HepG2 (cell line): ENCODE results near the gene BOLA3. TPM values are rescaled to one million over a fixed set of nuclear protein-coding genes. Genes with fewer than 3 reads are reported as not detected.

Experiments
- CCDC6 ChIP-seq: sonication (generic); formaldehyde crosslinking; IDR thresholded peaks from 2 replicates; pipeline ENCODE4 v1.8.1; 2022; ENCODE audit warnings: mild to moderate bottlenecking, missing genetic modification reagents, moderate library complexity
- FOXA3 ChIP-seq: IDR thresholded peaks from 2 replicates; pipeline ENCODE4 v1.6.1; 2016; ENCODE audit warnings: missing genetic modification reagents, missing compliant biosample characterization
- FOXK2 ChIP-seq: fragments of 450-650 bp; IDR thresholded peaks from 2 replicates; pipeline ENCODE4 v1.6.1; 2016
- FOXP4 ChIP-seq: sonication (generic); formaldehyde crosslinking; IDR thresholded peaks from 2 replicates; pipeline ENCODE4 v1.4.0; 2020; ENCODE audit warnings: missing genetic modification reagents
- GLI4 ChIP-seq: sonication (generic); formaldehyde crosslinking; IDR thresholded peaks from 2 replicates; pipeline ENCODE4 v1.5.1; 2020; ENCODE audit warnings: missing genetic modification reagents, mild to moderate bottlenecking, moderate library complexity, borderline replicate concordance
- GTF3A ChIP-seq: sonication (generic); formaldehyde crosslinking; conservative IDR thresholded peaks from 2 replicates; pipeline ENCODE4 v1.4.0; 2020; ENCODE audit warnings: mild to moderate bottlenecking, missing genetic modification reagents
- HMG20A ChIP-seq: IDR thresholded peaks from 2 replicates; pipeline ENCODE4 v1.6.1; 2016; ENCODE audit warnings: borderline replicate concordance
- HOXA7 ChIP-seq: sonication (generic); formaldehyde crosslinking; IDR thresholded peaks from 2 replicates; pipeline ENCODE4 v1.8.1; 2022; ENCODE audit warnings: mild to moderate bottlenecking, missing genetic modification reagents, moderate library complexity
- MYC ChIP-seq: sonication (generic); formaldehyde crosslinking; IDR thresholded peaks from 2 replicates; pipeline ENCODE4 v1.9.0; 2021; ENCODE audit warnings: missing genetic modification reagents, borderline replicate concordance
- RBM22 ChIP-seq: fragments of 200-400 bp; formaldehyde crosslinking; optimal IDR thresholded peaks from 2 replicates; pipeline ENCODE3; 2017; ENCODE audit warnings: mild to moderate bottlenecking, low read length, moderate library complexity
- SRY ChIP-seq: sonication (generic); formaldehyde crosslinking; IDR thresholded peaks from 2 replicates; pipeline ENCODE4 v1.8.0; 2022; ENCODE audit warnings: mild to moderate bottlenecking, missing genetic modification reagents
- ZFP82 ChIP-seq: sonication (generic); formaldehyde crosslinking; IDR thresholded peaks from 2 replicates; pipeline ENCODE4 v1.5.1; 2020; ENCODE audit warnings: mild to moderate bottlenecking, missing genetic modification reagents, borderline replicate concordance
- ZFP90 ChIP-seq: sonication (generic); formaldehyde crosslinking; IDR thresholded peaks from 2 replicates; pipeline ENCODE4 v1.8.0; 2022; ENCODE audit warnings: missing genetic modification reagents, mild to moderate bottlenecking, inconsistent platforms, borderline replicate concordance
- ZNF329 ChIP-seq: sonication (generic); formaldehyde crosslinking; IDR thresholded peaks from 2 replicates; pipeline ENCODE4 v1.9.0; 2021; ENCODE audit warnings: low read depth, mild to moderate bottlenecking, missing genetic modification reagents
- ZNF350 ChIP-seq: sonication (generic); formaldehyde crosslinking; IDR thresholded peaks from 2 replicates; pipeline ENCODE4 v1.4.0; 2020; ENCODE audit warnings: mild to moderate bottlenecking, low read depth, missing genetic modification reagents, borderline replicate concordance
- ZNF496 ChIP-seq: sonication (generic); formaldehyde crosslinking; IDR thresholded peaks from 2 replicates; pipeline ENCODE4 v1.8.1; 2023; ENCODE audit warnings: mild to moderate bottlenecking, moderate library complexity, missing genetic modification reagents; ENCODE audit not compliant: insufficient replicate concordance
- ZNF563 ChIP-seq: sonication (generic); formaldehyde crosslinking; IDR thresholded peaks from 2 replicates; pipeline ENCODE4 v1.8.0; 2022; ENCODE audit warnings: mild to moderate bottlenecking, moderate library complexity, missing genetic modification reagents
- ZNF737 ChIP-seq: sonication (generic); formaldehyde crosslinking; IDR thresholded peaks from 2 replicates; pipeline ENCODE4 v1.5.0; 2020; ENCODE audit warnings: missing genetic modification reagents, mild to moderate bottlenecking, borderline replicate concordance
- polyA plus RNA-seq, 8 experiments: library from polyadenylated mRNA; depleted of rRNA in 3 of 8; stranded (reverse) in 7 of 8; unstranded in 1 of 8; fragments of >200 nt; fragmentation: Illumina TruSeq in 4 of 8; extraction: Trizol in 4 of 8; gene quantifications; 2 replicates each; pipeline versions ENCODE4 v1.2.1 to v1.2.3, GENCODE V29; 2011 to 2016; ENCODE audit warnings: low read depth in 4 of 8, missing spikeins in 1 of 8, mixed read lengths in 1 of 8; ENCODE audit not compliant: insufficient read depth in 1 of 8
- total RNA-seq, 5 experiments: library from RNA; depleted of rRNA; stranded (reverse); fragments of >200 nt; fragmentation: Illumina TruSeq; extraction: Trizol; gene quantifications; 2 replicates each; pipeline ENCODE4 v1.2.3, GENCODE V29; 2016; ENCODE audit warnings: low read depth in 1 of 5
- TF ChIP-seq, protein P1 (sequence below): sonication (generic); formaldehyde crosslinking; IDR thresholded peaks from 2 replicates; pipeline ENCODE4 v1.4.0; 2020; ENCODE audit warnings: mild to moderate bottlenecking, missing genetic modification reagents
- TF ChIP-seq, protein P2 (sequence below): sonication (generic); formaldehyde crosslinking; IDR thresholded peaks from 2 replicates; pipeline ENCODE4 v1.4.0; 2020; ENCODE audit warnings: missing genetic modification reagents, borderline replicate concordance

Gene BOLA3
- total and polyA plus RNA-seq, 2 of the 13 experiments (the other 11 are each of a cell fraction or from before 2014, with no cell fraction given), result 89.7 to 170 TPM

- TF ChIP-seq CCDC6 (CRISPR knock-in tag) (peak; percentile 48; the same call in 1 of the 2 replicates), MYC (peak; percentile 69), ZNF563 (CRISPR knock-in tag) (peak; percentile 82), RBM22 (no peak), SRY (CRISPR knock-in tag) (peak; percentile 87), ZNF329 (CRISPR knock-in tag) (0 out of 2 replicates have a peak, but pooled peaks have one; percentile 40), HOXA7 (CRISPR knock-in tag) (no peak), FOXK2 (no peak), ZNF737 (CRISPR knock-in tag) (0 out of 2 replicates have a peak, but pooled peaks have one; percentile 19), GLI4 (peak; percentile 81; the same call in 1 of the 2 replicates), ZNF350 (CRISPR knock-in tag) (peak; percentile 79), FOXP4 (CRISPR knock-in tag) (0 out of 2 replicates have a peak, but pooled peaks have one; percentile 9), HMG20A (CRISPR knock-in tag) (0 out of 2 replicates have a peak, but pooled peaks have one; percentile 10), ZFP82 (peak; percentile 98), GTF3A (CRISPR knock-in tag) (no peak), FOXA3 (CRISPR knock-in tag) (peak; percentile 37), ZNF496 (no peak), ZFP90 (CRISPR knock-in tag) (no peak)
- TF ChIP-seq, protein P1, sequence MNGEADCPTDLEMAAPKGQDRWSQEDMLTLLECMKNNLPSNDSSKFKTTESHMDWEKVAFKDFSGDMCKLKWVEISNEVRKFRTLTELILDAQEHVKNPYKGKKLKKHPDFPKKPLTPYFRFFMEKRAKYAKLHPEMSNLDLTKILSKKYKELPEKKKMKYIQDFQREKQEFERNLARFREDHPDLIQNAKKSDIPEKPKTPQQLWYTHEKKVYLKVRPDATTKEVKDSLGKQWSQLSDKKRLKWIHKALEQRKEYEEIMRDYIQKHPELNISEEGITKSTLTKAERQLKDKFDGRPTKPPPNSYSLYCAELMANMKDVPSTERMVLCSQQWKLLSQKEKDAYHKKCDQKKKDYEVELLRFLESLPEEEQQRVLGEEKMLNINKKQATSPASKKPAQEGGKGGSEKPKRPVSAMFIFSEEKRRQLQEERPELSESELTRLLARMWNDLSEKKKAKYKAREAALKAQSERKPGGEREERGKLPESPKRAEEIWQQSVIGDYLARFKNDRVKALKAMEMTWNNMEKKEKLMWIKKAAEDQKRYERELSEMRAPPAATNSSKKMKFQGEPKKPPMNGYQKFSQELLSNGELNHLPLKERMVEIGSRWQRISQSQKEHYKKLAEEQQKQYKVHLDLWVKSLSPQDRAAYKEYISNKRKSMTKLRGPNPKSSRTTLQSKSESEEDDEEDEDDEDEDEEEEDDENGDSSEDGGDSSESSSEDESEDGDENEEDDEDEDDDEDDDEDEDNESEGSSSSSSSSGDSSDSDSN, result peak; percentile 95
- TF ChIP-seq, protein P2, sequence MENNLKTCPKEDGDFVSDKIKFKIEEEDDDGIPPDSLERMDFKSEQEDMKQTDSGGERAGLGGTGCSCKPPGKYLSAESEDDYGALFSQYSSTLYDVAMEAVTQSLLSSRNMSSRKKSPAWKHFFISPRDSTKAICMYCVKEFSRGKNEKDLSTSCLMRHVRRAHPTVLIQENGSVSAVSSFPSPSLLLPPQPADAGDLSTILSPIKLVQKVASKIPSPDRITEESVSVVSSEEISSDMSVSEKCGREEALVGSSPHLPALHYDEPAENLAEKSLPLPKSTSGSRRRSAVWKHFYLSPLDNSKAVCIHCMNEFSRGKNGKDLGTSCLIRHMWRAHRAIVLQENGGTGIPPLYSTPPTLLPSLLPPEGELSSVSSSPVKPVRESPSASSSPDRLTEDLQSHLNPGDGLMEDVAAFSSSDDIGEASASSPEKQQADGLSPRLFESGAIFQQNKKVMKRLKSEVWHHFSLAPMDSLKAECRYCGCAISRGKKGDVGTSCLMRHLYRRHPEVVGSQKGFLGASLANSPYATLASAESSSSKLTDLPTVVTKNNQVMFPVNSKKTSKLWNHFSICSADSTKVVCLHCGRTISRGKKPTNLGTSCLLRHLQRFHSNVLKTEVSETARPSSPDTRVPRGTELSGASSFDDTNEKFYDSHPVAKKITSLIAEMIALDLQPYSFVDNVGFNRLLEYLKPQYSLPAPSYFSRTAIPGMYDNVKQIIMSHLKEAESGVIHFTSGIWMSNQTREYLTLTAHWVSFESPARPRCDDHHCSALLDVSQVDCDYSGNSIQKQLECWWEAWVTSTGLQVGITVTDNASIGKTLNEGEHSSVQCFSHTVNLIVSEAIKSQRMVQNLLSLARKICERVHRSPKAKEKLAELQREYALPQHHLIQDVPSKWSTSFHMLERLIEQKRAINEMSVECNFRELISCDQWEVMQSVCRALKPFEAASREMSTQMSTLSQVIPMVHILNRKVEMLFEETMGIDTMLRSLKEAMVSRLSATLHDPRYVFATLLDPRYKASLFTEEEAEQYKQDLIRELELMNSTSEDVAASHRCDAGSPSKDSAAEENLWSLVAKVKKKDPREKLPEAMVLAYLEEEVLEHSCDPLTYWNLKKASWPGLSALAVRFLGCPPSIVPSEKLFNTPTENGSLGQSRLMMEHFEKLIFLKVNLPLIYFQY (CRISPR knock-in tag), result no peak; the same call in 1 of the 2 replicates
Measured at GRCh38 chr2:74178211-74179062, 30.7 kb upstream of the BOLA3 start, which contains the start of gene MOB1A (continued).
